Ishikawa (cell line): ENCODE measurements around the gene SYNDIG1L.

Experiments used
- CEBPB ChIP-seq: IDR thresholded peaks from 2 replicates; pipeline ENCODE4 v1.6.1; 2012
- CREB1 ChIP-seq: IDR thresholded peaks from 2 replicates; pipeline ENCODE4 v1.6.1; 2012; ENCODE audit warnings: low read depth
- EGR1 ChIP-seq: IDR thresholded peaks from 2 replicates; pipeline ENCODE4 v1.6.1; 2012
- EP300 ChIP-seq: IDR thresholded peaks from 2 replicates; pipeline ENCODE4 v1.6.1; 2012; ENCODE audit warnings: borderline replicate concordance
- FOXM1 ChIP-seq: IDR thresholded peaks from 2 replicates; pipeline ENCODE4 v1.6.1; 2012; ENCODE audit warnings: low read depth, borderline replicate concordance
- MAX ChIP-seq: IDR thresholded peaks from 2 replicates; pipeline ENCODE4 v1.6.1; 2012
- NFIC ChIP-seq: IDR thresholded peaks from 2 replicates; pipeline ENCODE4 v1.6.1; 2012
- RAD21 ChIP-seq: IDR thresholded peaks from 2 replicates; pipeline ENCODE4 v1.6.1; 2012; ENCODE audit warnings: low read depth
- REST ChIP-seq: IDR thresholded peaks from 2 replicates; pipeline ENCODE4 v1.6.1; 2012; ENCODE audit warnings: low read depth, mild to moderate bottlenecking
- TAF1 ChIP-seq: IDR thresholded peaks from 2 replicates; pipeline ENCODE4 v1.6.1; 2012; ENCODE audit warnings: low read depth, mild to moderate bottlenecking
- TCF12 ChIP-seq: IDR thresholded peaks from 2 replicates; pipeline ENCODE4 v1.6.1; 2012; ENCODE audit warnings: low read depth
- YY1 ChIP-seq: IDR thresholded peaks from 2 replicates; pipeline ENCODE4 v1.6.1; 2012; ENCODE audit warnings: low read depth
- ZBTB7A ChIP-seq: IDR thresholded peaks from 2 replicates; pipeline ENCODE4 v1.6.1; 2012; ENCODE audit warnings: low read depth

- no peak for TF ChIP-seq REST
- no peak for TF ChIP-seq CREB1
- TF ChIP-seq RAD21, result no peak
- no peak for TF ChIP-seq EP300
- TF ChIP-seq TAF1, result no peak
- TF ChIP-seq YY1, result no peak
- TF ChIP-seq MAX, result no peak
- TF ChIP-seq EGR1, result no peak
- TF ChIP-seq FOXM1, result no peak
- TF ChIP-seq TCF12, result no peak
- no peak for TF ChIP-seq CEBPB
- no peak for TF ChIP-seq ZBTB7A
- TF ChIP-seq NFIC, result no peak
Observed at GRCh38 chr14:74426202-74426582, at the start of gene SYNDIG1L.
